ENCODE measurements around the gene NRSN2. TPM values are rescaled to one million over a fixed set of nuclear protein-coding genes. Genes with fewer than 3 reads are reported as not detected.
A peak's percentile ranks its signal among the peaks of the same experiment; 100 is the strongest.

The NRSN2 gene
- total and polyA plus RNA-seq, 2 of the 4 experiments (the other 2 are of a cell fraction): 9.9 to 101 TPM

DNA sequence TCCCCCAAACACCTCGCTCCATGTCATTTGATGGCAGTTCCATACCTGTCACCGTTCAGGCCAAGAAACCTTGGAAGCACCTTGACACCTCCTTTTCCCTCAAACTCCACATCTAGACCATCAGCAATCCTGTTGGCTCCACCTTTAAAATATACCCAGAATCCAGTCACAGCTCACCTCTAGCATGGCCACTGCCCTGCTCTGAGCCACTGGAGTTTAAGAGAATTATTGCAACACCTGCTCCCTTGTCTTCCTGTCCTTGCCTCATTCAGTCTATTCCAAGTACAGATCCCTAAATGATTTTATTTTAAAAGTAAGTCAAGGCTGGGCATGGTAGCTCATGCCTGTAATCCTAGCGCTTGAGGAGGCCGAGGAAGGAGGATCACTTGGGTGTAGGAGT is 22.0 kb downstream of the NRSN2 start:
- H3K27ac ChIP-seq (ENCODE audit: insufficient read depth, low read length): no peak overlapping the region
- 97% methylated on average over 4 of the region's 4 CpGs; no CpG with 5 or more reads in 1 of the 2 experiments for WGBS, 2 experiments (ENCODE audit: extremely low coverage in 2 of 2, insufficient read length in 1 of 2)
- H3K4ac ChIP-seq (ENCODE audit: low read depth, low read length): no peak overlapping the region
- TF ChIP-seq CHD1 (IDR thresholded peaks at IDR 0.05; ENCODE audit: low read depth, low read length) (no peak), RCOR1 (IDR thresholded peaks at IDR 0.05; ENCODE audit: insufficient replicate concordance, low read length) (no peak), SMC3 (IDR thresholded peaks at IDR 0.05; ENCODE audit: low read depth, low read length) (no peak), RFX5 (IDR thresholded peaks at IDR 0.05; ENCODE audit: low read depth, low read length) (no peak), MXI1 (IDR thresholded peaks at IDR 0.05; ENCODE audit: borderline replicate concordance, low read depth, low read length) (no peak), POLR2A (IDR thresholded peaks at IDR 0.05; ENCODE audit: low read depth, low read length) (no peak), NFE2L2 (IDR thresholded peaks at IDR 0.05; ENCODE audit: low read depth, low read length) (no peak), MAFK (IDR thresholded peaks at IDR 0.05; ENCODE audit: low read depth, low read length) (no peak), CEBPB (IDR thresholded peaks at IDR 0.05; ENCODE audit: low read depth, low read length) (no peak), BHLHE40 (IDR thresholded peaks at IDR 0.05; ENCODE audit: low read depth, low read length) (no peak), RAD21 (IDR thresholded peaks at IDR 0.05; ENCODE audit: low read length) (no peak), FOS (IDR thresholded peaks at IDR 0.05; ENCODE audit: low read depth, low read length) (no peak)
- TF ChIP-seq, protein P1, sequence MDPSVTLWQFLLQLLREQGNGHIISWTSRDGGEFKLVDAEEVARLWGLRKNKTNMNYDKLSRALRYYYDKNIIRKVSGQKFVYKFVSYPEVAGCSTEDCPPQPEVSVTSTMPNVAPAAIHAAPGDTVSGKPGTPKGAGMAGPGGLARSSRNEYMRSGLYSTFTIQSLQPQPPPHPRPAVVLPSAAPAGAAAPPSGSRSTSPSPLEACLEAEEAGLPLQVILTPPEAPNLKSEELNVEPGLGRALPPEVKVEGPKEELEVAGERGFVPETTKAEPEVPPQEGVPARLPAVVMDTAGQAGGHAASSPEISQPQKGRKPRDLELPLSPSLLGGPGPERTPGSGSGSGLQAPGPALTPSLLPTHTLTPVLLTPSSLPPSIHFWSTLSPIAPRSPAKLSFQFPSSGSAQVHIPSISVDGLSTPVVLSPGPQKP (IDR thresholded peaks at IDR 0.05; ENCODE audit: borderline replicate concordance, low read depth, low read length): no peak
- TF ChIP-seq, protein P2, sequence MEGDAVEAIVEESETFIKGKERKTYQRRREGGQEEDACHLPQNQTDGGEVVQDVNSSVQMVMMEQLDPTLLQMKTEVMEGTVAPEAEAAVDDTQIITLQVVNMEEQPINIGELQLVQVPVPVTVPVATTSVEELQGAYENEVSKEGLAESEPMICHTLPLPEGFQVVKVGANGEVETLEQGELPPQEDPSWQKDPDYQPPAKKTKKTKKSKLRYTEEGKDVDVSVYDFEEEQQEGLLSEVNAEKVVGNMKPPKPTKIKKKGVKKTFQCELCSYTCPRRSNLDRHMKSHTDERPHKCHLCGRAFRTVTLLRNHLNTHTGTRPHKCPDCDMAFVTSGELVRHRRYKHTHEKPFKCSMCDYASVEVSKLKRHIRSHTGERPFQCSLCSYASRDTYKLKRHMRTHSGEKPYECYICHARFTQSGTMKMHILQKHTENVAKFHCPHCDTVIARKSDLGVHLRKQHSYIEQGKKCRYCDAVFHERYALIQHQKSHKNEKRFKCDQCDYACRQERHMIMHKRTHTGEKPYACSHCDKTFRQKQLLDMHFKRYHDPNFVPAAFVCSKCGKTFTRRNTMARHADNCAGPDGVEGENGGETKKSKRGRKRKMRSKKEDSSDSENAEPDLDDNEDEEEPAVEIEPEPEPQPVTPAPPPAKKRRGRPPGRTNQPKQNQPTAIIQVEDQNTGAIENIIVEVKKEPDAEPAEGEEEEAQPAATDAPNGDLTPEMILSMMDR (conservative IDR thresholded peaks at IDR 0.05; ENCODE audit: low read depth, low read length): no peak
- TF ChIP-seq, protein P3, sequence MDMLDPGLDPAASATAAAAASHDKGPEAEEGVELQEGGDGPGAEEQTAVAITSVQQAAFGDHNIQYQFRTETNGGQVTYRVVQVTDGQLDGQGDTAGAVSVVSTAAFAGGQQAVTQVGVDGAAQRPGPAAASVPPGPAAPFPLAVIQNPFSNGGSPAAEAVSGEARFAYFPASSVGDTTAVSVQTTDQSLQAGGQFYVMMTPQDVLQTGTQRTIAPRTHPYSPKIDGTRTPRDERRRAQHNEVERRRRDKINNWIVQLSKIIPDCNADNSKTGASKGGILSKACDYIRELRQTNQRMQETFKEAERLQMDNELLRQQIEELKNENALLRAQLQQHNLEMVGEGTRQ (IDR thresholded peaks at IDR 0.05; ENCODE audit: low read depth, low read length): no peak
- H2AK9ac ChIP-seq (replicated peaks; ENCODE audit: low read depth, low read length, poor library complexity): peak overlapping the region; percentile 23
- no peak overlapping the region for H2BK120ac ChIP-seq (ENCODE audit: low read depth, low read length)
- POLR2A ChIA-PET (ENCODE audit: unreplicated experiment): no interaction called here
- H2BK15ac ChIP-seq (ENCODE audit: low read depth, low read length): no peak overlapping the region
- dilution Hi-C loops (cut with HindIII; ENCODE audit: low sequenced_read_pairs, unreplicated experiment) (no loop called here), in situ Hi-C loops (cut with MboI; ENCODE audit: low sequenced_read_pairs) (no loop called here), intact Hi-C loops (cut with micrococcal nuclease) (no loop called here)
- CTCF ChIA-PET: no interaction called here
- H2AFZ ChIP-seq (replicated peaks; ENCODE audit: low read length, poor library complexity): no peak overlapping the region
- H3K18ac ChIP-seq (ENCODE audit: low read depth, low read length): no peak overlapping the region
- H3K79me1 ChIP-seq (ENCODE audit: low read depth in 1 of 2, low read length in 2 of 2): peaks cover 0 to 4% of the 10 kb centered on the region in 2 experiments; a peak in 1 of 4 replicates
- H3K56ac ChIP-seq (ENCODE audit: extremely low read depth, insufficient read depth, low read length): no peak overlapping the region
- H3K4me1 ChIP-seq (ENCODE audit: control insufficient read depth, insufficient read depth, low read length): peaks cover 25% of the 10 kb centered on the region
- H2AK5ac ChIP-seq (ENCODE audit: low read depth, low read length): no peak overlapping the region; the same call in 1 of the 2 replicates
- DNase-seq (no peak), ATAC-seq (ENCODE audit: low read depth) (no peak)
- no peak overlapping the region for H3K4me2 ChIP-seq (ENCODE audit: low read depth, low read length)
- no peaks in the 10 kb centered on the region for H4K20me1 ChIP-seq (ENCODE audit: insufficient read depth, low read length)
- no peak overlapping the region for H3K9ac ChIP-seq (ENCODE audit: low read depth, low read length)
- no peaks in the 10 kb centered on the region for H3K27me3 ChIP-seq (ENCODE audit: control insufficient read depth, insufficient read depth, low read length)
- H3K23ac ChIP-seq (ENCODE audit: low read depth, low read length): no peak overlapping the region
- no peak overlapping the region for H3K14ac ChIP-seq (replicated peaks; ENCODE audit: low read depth, low read length)
- no peak overlapping the region for H4K8ac ChIP-seq (ENCODE audit: low read depth in 2 of 2, low read length in 2 of 2)
- BruUV-seq (replicated peaks): no TSS peak
- H2BK20ac ChIP-seq (ENCODE audit: low read depth, low read length): 0 out of 2 replicates have a peak overlapping the region, but pooled peaks have one; percentile 0
- H3K9me1 ChIP-seq (ENCODE audit: insufficient read depth, low read length): peaks cover 20% of the 10 kb centered on the region
- no peak overlapping the region for H3K4me3 ChIP-seq (ENCODE audit: insufficient read depth, low read depth, low read length)
- H3K9me3 ChIP-seq (ENCODE audit: control insufficient read depth, insufficient read depth, low read length): no peaks in the 10 kb centered on the region
- H4K91ac ChIP-seq (ENCODE audit: insufficient read depth, low read depth, low read length): no peak overlapping the region
- H4K5ac ChIP-seq (ENCODE audit: low read depth, low read length): no peak overlapping the region
- H3K36me3 ChIP-seq (ENCODE audit: control insufficient read depth, insufficient read depth, low read length): no peaks in the 10 kb centered on the region
- H2BK5ac ChIP-seq (ENCODE audit: low read depth, low read length, poor library complexity, severe bottlenecking): no peak overlapping the region

Measured in IMR-90 (cell line).